ENCODE results near the gene KMT2D.

KMT2D gene

DNA sequence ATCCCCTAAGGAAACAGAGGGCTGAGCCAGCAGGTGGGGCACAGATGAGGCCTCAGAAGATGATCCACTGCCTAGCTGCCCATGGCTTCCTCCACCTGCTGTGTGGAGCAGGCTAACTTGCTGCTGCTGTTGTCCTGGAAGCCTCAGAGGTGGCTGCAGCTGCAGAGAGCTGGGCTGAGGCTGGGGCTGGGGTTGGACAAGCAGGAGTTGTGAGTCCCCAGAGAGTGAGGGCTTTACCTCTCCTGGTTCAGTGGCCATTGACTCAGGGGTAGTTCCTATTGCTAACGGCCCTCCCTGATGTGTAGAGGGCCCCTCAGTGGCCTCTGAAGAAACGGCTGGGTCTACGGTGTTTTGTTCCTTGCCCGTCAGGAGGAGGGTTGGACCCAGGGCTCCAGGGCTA is 28.3 kb downstream of the KMT2D start:
- DNase-seq = no peak

DNA sequence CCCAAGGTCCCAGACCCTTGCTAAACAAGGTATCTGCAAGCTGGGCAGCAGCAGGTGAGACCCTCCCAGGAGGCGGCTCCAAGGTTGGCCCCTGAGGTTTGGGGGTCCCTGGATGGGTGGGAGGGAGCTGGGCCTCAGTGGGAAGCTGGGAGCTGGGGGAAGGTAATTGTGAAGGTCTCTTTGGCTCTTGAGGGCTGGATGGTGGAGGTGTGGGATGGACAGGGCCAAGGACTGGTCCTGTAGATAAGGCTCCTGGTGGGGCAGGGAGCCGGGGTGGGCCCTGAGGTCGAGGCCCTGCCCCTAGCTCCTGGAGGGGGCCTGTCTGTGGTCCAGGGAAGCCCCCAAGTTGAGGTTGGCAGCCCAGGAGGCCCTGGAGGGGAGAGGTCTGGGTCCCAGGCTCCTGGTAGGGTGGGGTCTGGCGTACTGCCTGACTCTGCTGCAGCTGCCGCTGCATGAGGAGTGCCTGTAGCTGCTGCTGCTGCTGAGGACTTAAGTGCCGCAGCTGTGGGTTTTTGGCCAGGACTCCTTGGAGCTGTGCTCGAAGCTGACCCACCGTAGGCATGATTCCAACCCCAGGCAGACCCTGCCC is 28.9 kb downstream of the KMT2D start:
- no peak for DNase-seq

DNA sequence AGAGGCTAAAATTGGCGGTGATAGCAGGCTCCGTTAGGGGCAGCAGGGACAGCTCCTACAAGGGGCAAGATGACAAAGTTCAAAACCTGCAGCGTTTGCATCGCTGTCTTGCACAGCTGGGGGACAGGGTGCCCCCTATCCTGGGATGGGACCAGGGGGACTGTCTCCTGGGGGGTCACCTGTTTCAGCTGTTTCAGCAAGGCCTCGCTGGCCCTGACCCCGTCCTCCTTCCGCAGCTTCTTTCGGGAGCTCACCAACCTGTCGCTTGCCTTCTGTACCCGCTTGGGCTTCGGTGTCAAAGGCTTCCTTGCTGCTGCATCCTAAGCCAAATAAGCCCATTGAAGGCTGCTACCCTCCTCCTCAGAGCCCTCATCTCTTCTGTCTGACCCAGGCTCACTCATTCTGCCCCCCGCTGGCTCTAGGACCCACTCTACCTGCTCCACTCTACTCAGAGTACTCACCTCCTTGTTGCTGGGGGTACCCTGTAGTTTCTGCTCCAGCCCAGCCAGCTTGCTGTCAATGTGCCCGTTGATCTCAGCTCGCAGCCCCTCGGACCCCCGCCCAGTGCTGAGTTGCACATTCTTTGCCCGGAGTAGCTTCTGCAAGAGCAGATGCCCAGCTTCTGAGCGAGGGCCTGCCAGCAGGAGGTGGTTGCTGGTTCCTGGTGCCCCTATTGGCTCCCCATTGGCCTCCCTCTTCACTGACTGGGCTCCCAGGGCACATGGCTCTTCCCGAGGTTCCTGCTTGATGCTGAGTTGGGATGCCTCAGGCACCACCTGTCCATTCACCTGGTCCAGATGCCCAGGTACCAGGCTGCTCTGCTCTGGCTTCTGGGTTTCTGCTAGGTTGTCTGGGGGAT is 29.7 kb downstream of the KMT2D start:
- DNase-seq = no peak

DNA sequence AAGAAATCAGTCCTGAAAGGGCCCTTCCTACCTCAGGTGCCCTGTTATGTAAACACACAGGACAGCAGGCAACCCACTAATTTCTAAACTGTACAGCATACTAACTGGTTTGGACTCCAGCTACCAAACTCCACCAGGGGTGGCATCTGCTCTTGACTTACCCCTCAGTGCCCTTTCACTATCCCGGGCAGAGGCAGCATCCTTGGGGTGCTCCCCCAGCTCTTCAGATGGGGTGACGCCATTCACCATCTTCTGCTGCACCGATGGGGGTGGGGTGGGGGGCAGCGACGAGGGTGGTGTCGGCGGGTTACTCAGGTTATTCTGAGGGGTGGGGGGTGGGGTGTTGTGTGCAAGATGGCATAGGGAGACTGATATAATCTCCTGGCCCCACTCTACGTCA is 30.5 kb downstream of the KMT2D start:
- no peak for DNase-seq

DNA sequence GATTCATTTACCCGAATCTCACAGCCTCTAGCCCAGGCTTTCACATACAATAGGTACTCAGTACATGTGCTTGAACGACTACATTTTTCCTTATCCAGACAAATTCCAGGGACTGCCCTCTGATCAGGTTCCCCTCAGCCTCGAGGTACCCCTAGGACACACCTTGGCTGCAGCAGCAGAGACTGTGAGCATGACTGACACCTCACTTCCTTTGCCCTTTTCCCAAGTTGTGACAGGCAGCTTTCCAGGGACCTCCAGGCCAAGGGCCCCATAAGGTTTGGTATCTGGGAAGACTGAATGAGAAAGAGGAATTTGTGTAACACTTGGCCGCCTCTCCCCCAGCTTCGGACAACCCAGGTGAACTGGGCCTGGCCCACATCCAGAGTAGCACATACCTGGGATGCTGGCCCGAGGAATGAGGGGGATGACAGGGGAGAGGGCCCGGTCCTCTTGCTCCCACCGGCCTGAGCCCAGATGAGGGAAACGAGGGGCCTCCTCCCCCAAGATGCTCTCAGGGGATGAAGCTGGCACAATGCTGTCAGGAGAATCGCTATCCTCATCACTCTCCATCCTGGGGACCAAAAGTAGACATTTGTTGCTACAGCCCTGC is 31.8 kb downstream of the KMT2D start:
- no peak for DNase-seq

DNA sequence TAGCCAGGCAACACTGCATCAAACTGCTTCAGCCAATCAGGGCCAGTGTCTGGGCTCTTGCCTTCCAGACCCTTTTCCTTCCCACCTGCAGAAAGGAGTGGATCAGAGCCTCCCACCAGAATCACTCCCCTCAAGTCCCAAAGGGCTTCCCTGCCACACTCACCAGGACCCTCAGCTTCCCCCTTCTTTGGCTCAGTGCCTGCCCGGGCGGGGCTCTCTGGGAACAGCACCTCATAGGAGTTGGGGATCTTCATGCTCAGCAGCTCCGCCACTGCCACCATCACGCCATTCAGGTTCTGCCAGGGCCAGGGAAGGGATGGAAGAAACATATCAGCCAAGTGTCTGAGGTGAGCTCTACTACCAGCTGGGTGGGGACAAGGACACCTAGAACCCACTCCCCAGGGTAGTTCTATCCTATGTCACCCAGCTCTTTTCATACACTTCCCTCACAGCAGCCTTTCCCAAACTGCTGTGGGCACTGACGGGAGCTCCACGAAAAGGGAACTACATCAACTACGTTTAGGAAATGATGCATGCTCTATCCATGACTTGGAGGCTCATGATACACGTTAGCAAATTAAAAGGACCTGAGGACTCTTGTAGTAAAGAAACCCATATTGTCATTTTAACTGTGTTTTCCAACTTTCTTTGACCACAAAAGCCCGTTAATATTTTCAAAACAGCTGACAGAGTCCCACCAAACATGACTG is 32.6 kb downstream of the KMT2D start:
- no peak for DNase-seq

DNA sequence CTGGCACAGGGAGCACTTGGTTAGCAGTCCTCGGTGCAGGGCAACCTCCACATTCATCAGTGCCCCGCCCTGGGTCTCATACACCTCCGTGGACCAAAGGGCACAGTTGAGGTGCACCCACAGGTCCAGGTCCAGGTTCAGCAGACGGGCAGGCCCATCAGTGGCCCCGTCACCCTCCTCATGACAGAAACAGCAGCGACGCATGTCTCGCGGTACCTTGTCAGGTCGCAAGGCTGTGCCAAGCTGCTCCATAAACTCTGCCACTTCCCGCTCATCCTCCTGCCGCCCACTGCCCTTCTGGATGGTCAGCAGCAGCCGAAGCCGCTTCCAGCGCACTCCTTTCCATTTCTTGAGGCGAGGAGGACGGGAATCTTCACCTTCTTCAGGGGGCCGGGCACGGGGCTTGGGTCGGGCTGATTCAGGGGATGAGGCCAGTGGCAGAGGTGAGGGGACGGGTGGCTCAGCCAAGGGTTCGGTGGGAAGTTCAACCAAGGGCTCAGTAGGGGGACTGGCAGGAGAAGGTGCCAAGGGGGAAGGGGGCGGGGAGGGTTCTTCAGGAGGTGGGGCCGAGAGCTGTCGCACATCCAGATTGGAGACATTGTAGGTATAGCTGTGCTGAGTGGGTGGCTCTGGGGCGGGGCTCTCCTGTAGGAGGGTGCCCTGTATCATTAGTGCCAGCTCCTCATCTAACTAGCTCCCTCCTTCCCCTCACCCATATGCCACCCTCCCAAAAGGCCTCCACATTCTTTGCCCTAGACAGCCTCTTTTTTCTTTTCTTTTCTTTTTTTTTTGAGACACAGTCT is 33.7 kb downstream of the KMT2D start:
- no peak for DNase-seq

DNA sequence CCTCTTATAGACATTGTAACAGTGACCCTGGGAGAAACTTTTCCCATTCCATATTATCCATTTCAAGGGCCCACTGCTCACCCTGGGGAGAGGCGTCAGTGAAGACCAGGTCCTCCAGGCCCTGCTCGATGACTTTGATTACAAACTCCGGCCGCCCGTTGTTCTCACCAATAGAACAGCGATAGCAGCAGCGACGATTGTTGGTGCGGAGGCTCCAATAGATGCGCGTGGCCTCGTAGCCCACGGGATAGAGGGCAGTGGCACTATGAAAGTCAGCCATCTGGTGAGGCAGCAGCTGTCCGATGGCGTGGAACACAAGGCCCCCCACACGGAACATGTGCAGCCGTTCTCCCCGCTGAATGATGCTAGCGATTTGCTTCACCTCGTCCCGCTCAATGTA is 34.5 kb downstream of the KMT2D start:
- DNase-seq = no peak

DNA sequence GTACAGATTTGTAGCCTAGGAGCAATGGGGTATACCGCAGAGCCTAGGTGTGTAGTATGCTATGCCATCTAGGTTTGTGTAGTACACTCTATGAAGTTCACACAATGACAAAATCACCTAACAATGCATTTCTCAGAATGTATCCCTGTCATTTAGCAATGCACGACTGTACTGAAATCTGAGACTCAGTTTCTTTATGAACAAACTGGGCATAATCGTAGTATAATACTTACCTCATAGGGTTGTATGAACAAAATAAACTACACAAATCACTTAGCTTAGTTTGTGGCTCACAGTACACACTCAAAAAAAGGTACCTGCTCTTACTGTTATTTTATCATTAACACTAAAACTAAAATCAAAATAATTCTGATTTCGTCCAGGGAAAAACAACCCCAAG is 35.1 kb downstream of the KMT2D start:
- no peak for DNase-seq

DNA sequence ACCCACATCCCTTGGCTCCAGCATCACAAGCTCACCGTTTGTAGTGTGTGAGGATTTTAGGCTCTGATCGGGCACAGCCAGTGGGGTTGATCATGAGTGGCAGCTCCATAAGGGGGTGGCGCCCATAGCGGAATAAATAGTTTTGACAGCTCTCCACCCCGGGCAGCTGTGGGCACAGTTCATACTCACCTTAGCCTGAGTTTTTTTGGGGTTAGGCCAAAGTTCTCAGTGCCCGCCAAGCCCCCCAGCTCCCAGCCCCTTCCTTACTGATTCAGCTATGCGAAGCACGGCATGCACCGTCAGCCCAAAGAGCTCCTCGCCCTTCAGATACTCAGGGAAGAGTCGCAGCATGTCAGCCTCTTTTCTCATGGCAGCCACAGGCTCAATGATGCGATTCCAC is 36.1 kb downstream of the KMT2D start:
- DNase-seq = no peak

DNA sequence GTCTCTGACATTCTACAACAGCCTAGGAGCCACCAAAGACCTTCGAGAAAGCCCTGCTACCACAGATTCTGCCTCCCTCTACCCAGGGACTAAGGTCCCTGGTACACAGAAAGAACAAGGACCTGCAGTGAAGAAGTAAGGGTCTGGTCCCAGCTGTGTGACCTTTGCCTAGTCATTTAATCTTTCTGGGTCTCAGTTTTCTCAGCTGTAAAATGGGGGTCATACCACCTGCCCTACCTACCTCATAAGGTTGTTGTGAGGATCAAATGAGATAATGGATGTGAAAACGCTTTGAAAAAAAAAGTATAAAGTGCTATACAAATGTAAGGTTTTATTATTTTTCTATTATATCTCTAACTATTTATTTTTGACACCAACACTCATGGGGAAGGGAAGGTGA is 36.8 kb downstream of the KMT2D start:
- no peak for DNase-seq

DNA sequence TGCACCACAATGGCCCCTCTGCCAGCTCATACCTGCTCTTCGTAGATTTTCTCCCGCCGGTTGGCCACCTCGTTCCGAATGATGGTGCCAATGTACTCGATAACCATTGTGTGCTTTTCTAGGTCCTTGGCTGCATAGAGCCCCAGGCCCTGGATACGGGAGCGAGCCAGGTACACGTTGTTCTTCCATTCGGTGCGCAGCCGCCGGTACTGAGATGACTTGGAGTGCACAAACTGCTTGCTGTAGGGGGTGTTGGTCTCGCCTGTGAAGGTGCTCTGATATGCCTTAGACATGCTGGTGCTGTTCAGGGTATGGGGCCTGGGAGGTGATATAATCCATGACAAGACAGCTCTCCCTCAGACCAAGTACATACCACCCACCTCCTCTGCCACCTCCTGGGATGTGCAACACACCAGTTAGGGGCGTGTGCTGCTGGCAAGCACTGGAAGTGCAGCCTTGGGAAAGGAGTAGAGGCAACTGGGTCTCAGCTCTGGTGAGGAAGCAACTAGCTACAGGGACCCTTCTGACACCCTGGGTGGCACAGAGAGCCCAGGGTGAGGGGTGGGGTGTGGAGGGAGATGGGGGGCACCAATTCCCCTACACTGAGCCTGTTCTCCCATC is 37.9 kb downstream of the KMT2D start:
- DNase-seq = no peak

DNA sequence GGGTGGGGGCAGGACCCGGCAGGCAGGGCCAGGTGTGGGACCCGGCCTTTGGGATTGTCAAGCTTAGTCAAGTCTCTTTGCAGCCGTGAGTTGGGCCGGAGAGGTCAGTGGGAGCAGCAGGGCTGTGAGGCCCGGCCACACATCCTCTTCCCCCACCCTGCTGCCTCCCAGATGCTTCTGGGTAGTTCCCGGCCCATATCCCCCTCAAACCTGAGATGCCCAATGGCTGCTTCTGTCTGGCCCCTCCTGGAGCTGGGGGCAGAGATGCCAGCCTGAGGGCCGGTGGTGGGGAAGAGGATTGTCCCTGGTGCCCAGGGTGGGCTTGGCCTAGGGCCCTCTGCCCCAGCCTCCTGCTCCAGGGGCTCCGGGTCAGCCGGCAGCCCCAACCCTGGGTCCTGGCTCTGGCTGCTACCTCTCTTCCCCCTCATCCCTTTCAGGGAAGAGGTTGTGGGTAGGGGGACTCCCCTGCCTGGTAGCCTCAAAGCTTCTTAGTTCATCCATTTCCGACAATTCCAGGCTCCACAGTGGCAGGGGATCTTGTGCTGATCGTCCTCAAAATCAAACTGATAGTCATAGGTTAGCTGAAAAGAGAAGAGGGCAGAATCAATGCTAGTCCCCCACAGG is 39.2 kb downstream of the KMT2D start:
- DNase-seq = no peak

DNA sequence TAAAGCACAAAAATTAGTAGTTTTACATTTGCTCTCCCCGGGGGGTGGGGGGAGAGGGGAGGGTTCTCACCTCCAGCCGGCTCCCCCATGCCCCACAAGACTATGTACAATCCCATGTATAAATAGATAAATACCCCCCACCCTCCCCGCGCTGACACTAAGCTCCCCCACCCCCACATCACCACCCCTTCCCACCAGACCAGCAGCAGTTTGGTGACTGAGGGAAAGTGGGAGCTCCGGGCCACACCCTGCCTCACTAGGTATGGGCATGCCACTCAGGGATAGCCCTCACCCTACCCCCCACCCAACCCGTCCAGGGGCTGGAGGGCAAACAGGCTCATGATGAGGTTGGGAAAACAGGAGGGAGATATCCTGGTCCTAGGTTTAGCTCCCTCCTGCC is 40.2 kb downstream of the KMT2D start:
- DNase-seq = no peak

DNA sequence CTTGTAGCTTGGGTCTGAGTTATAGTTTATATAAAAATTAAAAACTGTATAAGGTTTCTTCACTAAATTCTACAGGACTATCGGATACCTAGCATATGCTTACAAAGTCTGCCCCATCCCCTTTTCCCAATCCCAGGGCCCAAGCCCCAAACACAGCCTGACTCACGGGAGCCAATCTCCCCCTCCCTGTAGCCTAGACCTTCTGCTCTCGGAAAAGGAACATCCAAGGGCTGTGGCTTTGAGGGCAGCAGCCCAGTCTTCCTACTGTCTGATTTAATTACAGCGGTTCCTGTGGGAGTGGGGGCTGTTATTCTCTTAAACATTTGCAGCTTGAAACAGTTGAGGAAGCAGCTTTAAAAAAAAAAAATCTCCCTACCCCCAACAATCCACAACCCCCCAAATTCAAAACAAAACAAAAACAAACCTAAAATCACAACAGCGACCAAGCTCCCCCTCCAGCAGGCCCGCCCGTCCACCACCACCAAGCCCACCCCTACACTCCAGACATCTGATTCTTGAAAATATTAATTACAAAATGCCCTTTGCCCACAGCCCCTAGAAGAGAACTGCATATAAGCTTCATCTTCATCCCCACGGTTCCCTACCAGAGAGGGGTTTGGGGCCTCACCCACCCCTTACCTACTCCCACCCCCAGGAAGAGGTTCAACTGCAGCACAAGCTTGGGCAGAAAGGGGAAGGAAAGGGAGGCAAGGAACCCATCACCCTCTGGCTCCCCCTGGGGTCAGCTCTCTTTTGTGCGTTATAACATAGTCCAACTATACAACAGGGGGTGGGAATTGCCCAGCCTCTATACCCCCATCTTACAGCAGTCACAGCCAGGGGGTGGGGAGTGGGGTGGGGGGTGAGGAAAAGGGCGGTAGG is 40.9 kb downstream of the KMT2D start:
- no peak for DNase-seq

DNA sequence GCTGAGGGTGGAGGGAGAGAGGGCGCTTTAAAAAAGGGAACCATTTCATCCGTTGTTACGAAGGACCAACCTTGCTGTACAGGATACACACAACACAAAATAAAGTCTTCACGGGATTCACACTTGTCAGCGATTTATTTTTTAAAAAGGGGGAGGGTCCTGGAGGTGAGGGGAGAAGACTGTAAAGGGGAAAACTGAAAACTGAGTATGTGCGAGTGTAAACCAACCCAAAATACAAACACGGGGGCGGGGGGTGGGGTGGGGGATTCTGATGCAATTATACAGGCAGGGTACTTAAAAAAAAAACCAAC is 41.5 kb downstream of the KMT2D start:
- DNase-seq = no peak

DNA sequence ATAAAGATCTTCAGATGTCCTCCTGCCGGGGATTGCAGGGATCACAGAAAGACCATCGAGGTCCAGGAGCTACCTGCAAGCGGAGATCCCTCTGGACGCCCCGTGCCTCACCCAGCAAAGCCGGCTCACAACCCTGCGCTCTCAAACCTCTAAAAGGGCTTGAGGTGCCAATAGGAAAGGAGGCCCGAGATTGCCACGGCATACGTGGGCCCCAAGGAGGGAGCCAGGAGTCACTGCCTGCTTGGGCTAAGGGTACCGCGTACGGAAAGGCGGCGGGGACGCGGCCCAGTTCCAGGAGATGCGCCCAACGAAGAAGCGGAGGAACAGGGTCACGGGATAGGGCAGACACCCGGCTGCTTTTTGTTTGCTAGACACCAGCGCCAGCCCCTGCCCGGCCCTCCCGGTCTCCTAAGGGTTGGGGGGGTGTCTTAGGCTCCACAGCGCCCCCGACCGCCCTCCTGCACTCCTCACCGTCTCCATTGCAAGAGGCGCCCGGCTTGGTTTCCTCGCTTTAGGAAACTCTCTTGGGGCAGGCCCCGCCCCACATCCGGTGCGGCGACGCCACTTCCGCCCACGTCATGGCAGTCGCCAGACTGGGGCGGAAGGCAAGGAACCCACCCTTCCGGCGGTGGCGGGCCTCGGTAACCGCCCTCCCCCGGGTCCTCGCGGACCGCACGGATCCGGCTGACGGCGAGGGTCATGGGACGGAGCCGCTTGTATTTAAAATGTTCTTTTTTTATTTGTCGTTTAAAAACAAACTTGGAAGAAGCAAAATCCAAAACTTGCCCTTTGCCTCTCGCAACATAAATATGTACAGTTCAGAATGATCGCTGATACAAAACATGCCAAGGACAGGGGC is 42.1 kb downstream of the KMT2D start, which contains the start of gene PRKAG1:
TSS of gene PRKAG1 (minus strand) at position 516 of the 859 bp plus-strand sequence. CDS start at position 480, 36 bp downstream.
- DNase-seq = peak; percentile 89

DNA sequence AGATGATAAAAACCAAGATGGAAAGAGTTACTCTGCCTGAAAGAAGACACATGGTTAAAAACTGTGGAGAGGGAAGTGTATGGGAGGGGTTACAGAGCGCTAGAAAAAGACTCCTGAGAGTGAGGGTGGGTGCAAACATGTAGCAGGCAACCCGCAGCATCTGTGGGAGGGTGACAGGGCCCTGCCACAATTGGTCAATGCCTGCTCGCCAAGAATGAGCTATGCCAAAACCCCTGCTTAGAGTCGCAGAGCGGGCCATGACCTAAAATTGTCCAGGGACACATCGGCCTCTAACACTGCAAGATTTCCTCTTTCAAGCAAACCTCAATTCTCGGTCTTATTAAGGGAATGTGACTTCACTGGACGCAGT is 42.7 kb downstream of the KMT2D start:
- DNase-seq = peak; percentile 36

DNA sequence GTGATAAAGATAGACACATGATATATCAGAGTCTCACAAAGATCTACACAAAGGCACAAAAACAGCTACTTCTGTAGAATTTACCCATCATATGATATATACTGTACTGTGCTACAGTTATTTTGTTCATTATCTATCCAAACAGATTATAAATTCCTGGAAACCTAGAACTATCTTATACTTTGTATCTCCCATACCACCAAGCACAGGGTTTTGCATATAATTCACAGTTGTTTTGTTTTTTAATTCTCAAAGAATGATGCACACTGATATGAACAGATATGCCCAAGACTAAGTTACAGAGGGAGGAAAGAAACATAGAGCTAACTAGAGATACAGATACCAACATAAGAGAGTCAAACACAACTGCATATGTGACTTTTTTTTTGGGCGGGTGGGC is 45.4 kb downstream of the KMT2D start:
- no peak for DNase-seq

DNA sequence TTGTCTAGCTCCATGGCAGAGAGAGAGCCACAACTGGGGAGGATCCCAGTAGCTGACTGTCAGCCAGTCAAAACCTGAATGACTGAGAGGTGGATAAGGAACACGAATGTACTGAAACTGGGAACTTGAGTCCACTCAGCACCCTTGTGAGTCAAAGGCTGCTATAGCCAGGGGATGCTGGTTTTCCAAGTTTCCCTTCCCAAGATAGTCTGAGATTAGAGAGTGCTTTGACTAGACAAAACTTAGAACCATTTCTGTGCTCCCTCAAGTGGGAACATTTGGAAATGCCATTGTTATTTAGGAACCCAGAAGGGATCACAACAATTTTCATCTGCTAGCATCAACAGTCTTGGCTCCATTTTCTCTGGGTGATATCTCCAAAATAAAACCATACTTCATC is 46.0 kb downstream of the KMT2D start:
- DNase-seq = no peak

All from NK-92 treated with Interleukin-12 subunit alpha and Interleukin-12 subunit beta, amount 100 ng/mL, for 24 hours (cell line).